H1 (cell line): ENCODE measurements around the gene ACOT7. TPM values are rescaled to one million over a fixed set of nuclear protein-coding genes. Genes with fewer than 3 reads are reported as not detected.

Experiments used
- CTCF ChIA-PET: fragments of 300-600 bp; sonication (Branson Sonifier 250); formaldehyde crosslinking; loops from one replicate; lab custom pipeline; 2021; ENCODE audit not compliant: partially characterized antibody; lab: Charles Lee
- POLR2A ChIA-PET: fragments of 300-600 bp; sonication (Branson Sonifier 250); formaldehyde crosslinking; loops from one replicate; lab custom pipeline; 2021; ENCODE audit warnings: inconsistent platforms; ENCODE audit not compliant: partially characterized antibody; lab: Charles Lee
- DNase-seq, 2 experiments: peaks; one replicate each; pipeline versions ENCODE4 v3.0.0 to v3.0.0-alpha.2; 2010 to 2022; ENCODE audit warnings: low spot score in 2 of 2, low read depth in 1 of 2, mixed read lengths in 1 of 2
- FAIRE-seq: peaks from 2 replicates; lab custom pipeline; 2011; peaks lifted over from hg19 to GRCh38; lab: Jason Lieb, UNC
- H2AFZ ChIP-seq: 2 replicates; pipeline ENCODE4 v1.8.1; 2012; ENCODE audit warnings: low read length, inconsistent platforms
- H2AK5ac ChIP-seq: 2 replicates; pipeline ENCODE4 v1.6.1; 2013; ENCODE audit warnings: low read depth, low read length
- H2BK120ac ChIP-seq: replicated peaks from 2 replicates; pipeline ENCODE3; 2013; ENCODE audit warnings: low read depth, low read length, inconsistent platforms
- H2BK12ac ChIP-seq: 2 replicates; pipeline ENCODE4 v1.6.1; 2013; ENCODE audit warnings: low read depth, low read length
- H2BK15ac ChIP-seq: 2 replicates; pipeline ENCODE4 v1.6.1; 2013; ENCODE audit warnings: low read length
- H2BK20ac ChIP-seq: 2 replicates; pipeline ENCODE4 v1.6.1; 2013; ENCODE audit warnings: low read length
- H2BK5ac ChIP-seq: 2 replicates; pipeline ENCODE4 v1.6.1; 2013; ENCODE audit warnings: low read depth, low read length
- H3K14ac ChIP-seq: 2 replicates; pipeline ENCODE4 v1.6.1; 2013; ENCODE audit warnings: inconsistent platforms; ENCODE audit not compliant: insufficient read length
- H3K18ac ChIP-seq: 2 replicates; pipeline ENCODE4 v1.6.1; 2013; ENCODE audit warnings: low read length; ENCODE audit errors: extremely low read depth
- H3K23ac ChIP-seq: 2 replicates; pipeline ENCODE4 v1.6.1; 2013; ENCODE audit warnings: inconsistent platforms; ENCODE audit not compliant: insufficient read length
- H3K23me2 ChIP-seq: 2 replicates; pipeline ENCODE4 v1.6.1; 2013; ENCODE audit warnings: low read depth, low read length
- H3K27ac ChIP-seq: 2 replicates; pipeline ENCODE4 v1.6.1; 2011; ENCODE audit warnings: low read depth, low read length, inconsistent platforms
- H3K27me3 ChIP-seq, 4 experiments: replicated peaks in 1 of 4; 1 replicate in 1 of 4; 2 replicates in 3 of 4; pipeline versions ENCODE4 v1.6.1 to v1.8.1; 2011 to 2013; ENCODE audit warnings: low read length in 3 of 4, mild to moderate bottlenecking in 3 of 4, inconsistent platforms in 2 of 4, mixed read lengths in 2 of 4, moderate library complexity in 1 of 4; ENCODE audit not compliant: control insufficient read depth in 3 of 4, insufficient read depth in 3 of 4; ENCODE audit errors: extremely low read depth in 1 of 4
- H3K36me3 ChIP-seq, 4 experiments: 2 replicates each; pipeline versions ENCODE4 v1.6.1 to v1.8.1; 2011 to 2013; ENCODE audit warnings: mild to moderate bottlenecking in 4 of 4, low read length in 3 of 4, moderate library complexity in 2 of 4, control low read depth in 1 of 4, inconsistent platforms in 1 of 4; ENCODE audit not compliant: insufficient read depth in 4 of 4, control insufficient read depth in 2 of 4
- H3K4ac ChIP-seq: replicated peaks from 2 replicates; pipeline ENCODE3; 2013; ENCODE audit warnings: low read length, low read depth, mixed read lengths, inconsistent platforms; ENCODE audit not compliant: insufficient read length
- H3K4me1 ChIP-seq, 4 experiments: replicated peaks in 1 of 4; 1 replicate in 1 of 4; 2 replicates in 3 of 4; pipeline versions ENCODE4 v1.6.1 to v1.8.1; 2011 to 2013; ENCODE audit warnings: low read length in 3 of 4, inconsistent platforms in 2 of 4, mixed read lengths in 1 of 4; ENCODE audit not compliant: insufficient read depth in 4 of 4, control insufficient read depth in 3 of 4
- H3K4me2 ChIP-seq, 2 experiments: 2 replicates each; pipeline versions ENCODE4 v1.6.1 to v1.8.1; 2011 to 2013; ENCODE audit warnings: low read depth in 2 of 2, low read length in 2 of 2, control low read depth in 1 of 2, inconsistent platforms in 1 of 2, mild to moderate bottlenecking in 1 of 2; ENCODE audit not compliant: insufficient read depth in 1 of 2
- H3K4me3 ChIP-seq, 4 experiments: fragments of 200-600, 300-600 bp in 1 of 4; sonication (generic), shearing (Covaris generic), sonication (Bioruptor Twin) in 1 of 4; 2 replicates each; pipeline versions ENCODE4 v1.5.1 to v1.8.1; 2011 to 2016; ENCODE audit warnings: low read length in 4 of 4, low read depth in 3 of 4, control low read depth in 2 of 4, inconsistent platforms in 2 of 4, mild to moderate bottlenecking in 2 of 4, mixed read lengths in 1 of 4, moderate library complexity in 1 of 4; ENCODE audit not compliant: insufficient read depth in 2 of 4; ENCODE audit errors: extremely low read depth in 1 of 4
- H3K56ac ChIP-seq: replicated peaks from 2 replicates; pipeline ENCODE3; 2013; ENCODE audit warnings: low read depth, mild to moderate bottlenecking, mixed read lengths, low read length, inconsistent platforms; ENCODE audit not compliant: insufficient read length
- H3K79me1 ChIP-seq: 2 replicates; pipeline ENCODE4 v1.6.1; 2013; ENCODE audit warnings: low read depth, low read length, control low read depth
- H3K79me2 ChIP-seq, 2 experiments: 2 replicates each; pipeline versions ENCODE4 v1.6.1 to v1.8.1; 2012 to 2013; ENCODE audit warnings: low read length in 2 of 2, mild to moderate bottlenecking in 2 of 2, inconsistent platforms in 1 of 2; ENCODE audit not compliant: insufficient read depth in 2 of 2, control insufficient read depth in 1 of 2
- H3K9ac ChIP-seq, 4 experiments: replicated peaks in 1 of 4; 1 replicate in 1 of 4; 2 replicates in 3 of 4; pipeline versions ENCODE4 v1.6.1 to v1.8.1; 2011 to 2013; ENCODE audit warnings: low read depth in 3 of 4, low read length in 3 of 4, control low read depth in 2 of 4, mild to moderate bottlenecking in 2 of 4, moderate library complexity in 2 of 4, inconsistent platforms in 1 of 4; ENCODE audit errors: extremely low read depth in 1 of 4
- H3K9me3 ChIP-seq, 2 experiments: 2 replicates each; pipeline versions ENCODE4 v1.6.1 to v1.8.1; 2012 to 2013; ENCODE audit warnings: mild to moderate bottlenecking in 2 of 2, moderate library complexity in 2 of 2, control low read depth in 1 of 2, inconsistent platforms in 1 of 2, low read depth in 1 of 2, low read length in 1 of 2, mixed read lengths in 1 of 2; ENCODE audit not compliant: insufficient read depth in 2 of 2
- H4K20me1 ChIP-seq, 2 experiments: replicated peaks in 1 of 2; 2 replicates each; pipeline versions ENCODE3 to v1.8.1; 2011 to 2013; ENCODE audit warnings: inconsistent platforms in 2 of 2, low read length in 2 of 2, mild to moderate bottlenecking in 1 of 2; ENCODE audit not compliant: insufficient read depth in 2 of 2, control insufficient read depth in 1 of 2
- H4K5ac ChIP-seq: 2 replicates; pipeline ENCODE4 v1.6.1; 2013; ENCODE audit warnings: low read length, low read depth, mixed read lengths, inconsistent platforms; ENCODE audit not compliant: insufficient read length
- H4K8ac ChIP-seq: 2 replicates; pipeline ENCODE4 v1.8.0; 2013; ENCODE audit warnings: mild to moderate bottlenecking, moderate library complexity, low read length, inconsistent platforms; ENCODE audit not compliant: insufficient read depth; ENCODE audit errors: extremely low read depth
- H4K91ac ChIP-seq: replicated peaks from 2 replicates; pipeline ENCODE3; 2013; ENCODE audit warnings: low read length, mixed read lengths, inconsistent platforms; ENCODE audit not compliant: insufficient read length
- CHD2 ChIP-seq: IDR thresholded peaks from 2 replicates; pipeline ENCODE4 v1.6.1; 2012; ENCODE audit warnings: low read length, improper control_type of control experiment
- SUZ12 ChIP-seq: fragments of 200-600 bp; sonication (generic); IDR thresholded peaks from 2 replicates; pipeline ENCODE4 v1.6.1; 2012; ENCODE audit warnings: mild to moderate bottlenecking, inconsistent platforms, low read length, moderate library complexity, mixed read lengths
- WGBS, 2 experiments: shearing (Covaris generic) in 1 of 2; methylation state at CpG; one replicate each; pipeline versions ENCODE4 v1.1.6 to v1.1.7; 2013 to 2015; ENCODE audit warnings: low lambda C conversion rate in 2 of 2, mixed read lengths in 2 of 2, inconsistent platforms in 1 of 2, low coverage in 1 of 2, missing lambda C conversion rate in 1 of 2; ENCODE audit not compliant: insufficient replicate concordance in 2 of 2, insufficient coverage in 1 of 2, insufficient read length in 1 of 2; ENCODE audit errors: extremely low coverage in 1 of 2, missing lambda C conversion rate in 1 of 2; 5-methylcytosine and 5-hydroxymethylcytosine counted together
- polyA plus RNA-seq, 7 experiments: library from polyadenylated mRNA; depleted of rRNA in 3 of 7; stranded (reverse) in 5 of 7; unstranded in 2 of 7; fragments of >200 nt in 5 of 7; fragments of 200-250 nt in 2 of 7; gene quantifications; 1 replicate in 5 of 7; 2 replicates in 1 of 7; 4 replicates in 1 of 7; pipeline versions ENCODE4 v1.2.1 to v1.2.3, GENCODE V29; 2011 to 2013; ENCODE audit warnings: missing spikeins in 2 of 7, mixed read lengths in 2 of 7
- total RNA-seq: library from RNA; stranded (reverse); fragmentation: NEBNext Ultra II Directional; extraction: Animal tissue kit (Norgen Biotek cat#: 25700); gene quantifications from 2 replicates; pipeline ENCODE4 v1.2.1, GENCODE V29; 2021

ACOT7 gene
- total and polyA plus RNA-seq, 2 of the 8 experiments (the other 6 are each of a cell fraction or from before 2014, with no cell fraction given): 151 to 214 TPM

DNA sequence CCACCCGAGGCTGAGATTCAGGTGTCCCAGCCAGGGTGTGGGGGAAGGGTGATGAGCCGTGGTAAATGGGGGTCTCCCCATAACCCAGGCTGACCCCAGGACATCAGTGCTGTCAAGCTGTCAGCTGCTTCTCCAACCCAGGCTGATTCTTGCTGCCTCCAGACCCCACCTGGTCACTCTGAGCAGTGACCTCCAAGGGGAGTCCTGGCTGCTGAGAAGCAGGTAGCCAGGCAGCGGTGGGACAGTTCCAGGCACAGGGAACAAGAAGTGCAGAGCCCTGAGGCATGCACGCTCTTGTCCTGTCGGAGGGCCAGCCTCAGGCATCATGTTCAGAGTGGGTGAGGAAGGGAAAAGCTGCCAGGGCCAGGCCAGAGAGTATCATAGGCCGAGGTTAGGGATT lies 32.1 kb upstream of the ACOT7 start:
- Histone ChIP-seq H3K4me3 (no peak overlapping the region), H3K4ac (no peak overlapping the region), H3K27me3 (peaks cover 41 to 65% (median 57%) of the 10 kb centered on the region in 4 experiments), H3K9ac (no peak overlapping the region), H3K23me2 (peaks cover 7% of the 10 kb centered on the region; the same call in 1 of the 2 replicates), H3K18ac (no peak overlapping the region), H3K9me3 (no peaks in the 10 kb centered on the region), H2AK5ac (no peak overlapping the region), H4K5ac (no peak overlapping the region), H2BK20ac (no peak overlapping the region), H2BK5ac (no peak overlapping the region), H2BK15ac (no peak overlapping the region), H3K4me1 (peaks cover 0 to 26% (median 11%) of the 10 kb centered on the region in 4 experiments; a peak in 5 of 7 replicates), H4K20me1 (peaks cover 0 to 7% of the 10 kb centered on the region in 2 experiments), H2BK120ac (no peak overlapping the region), H4K8ac (no peak overlapping the region), H3K79me1 (no peaks in the 10 kb centered on the region), H3K23ac (no peak overlapping the region)
- no peak for DNase-seq
- WGBS, 2 experiments: 84% methylated on average over 6 of the region's 6 CpGs; no CpG with 5 or more reads in 1 of the 2 experiments
- POLR2A ChIA-PET: interaction anchor here (0.6 to 1.7 kb wide), 5 partner anchors 9 to 233 kb away, joined by 3 to 4 read pairs (median 3); no protein-coding TSS in a partner anchor
- TF ChIP-seq SUZ12 (peak; percentile 5; the same call in 1 of the 2 replicates), CHD2 (no peak)
- TF ChIP-seq, all 59 proteins: peak for 1
- CTCF ChIA-PET: interaction anchor here (0.6 to 2.9 kb wide), 10 partner anchors 8 to 173 kb away, joined by 3 to 42 read pairs (median 4); no protein-coding TSS in a partner anchor
- Histone ChIP-seq H3K4me2 (no peak overlapping the region; a peak in 1 of 4 replicates), H3K79me2 (no peaks in the 10 kb centered on the region), H2BK12ac (no peak overlapping the region; the same call in 1 of the 2 replicates), H3K27ac (no peak overlapping the region), H2AFZ (no peak overlapping the region), H4K91ac (no peak overlapping the region), H3K36me3 (peaks cover 0 to 5% (median 0%) of the 10 kb centered on the region in 4 experiments; a peak in 1 of 8 replicates), H3K56ac (no peak overlapping the region), H3K14ac (no peak overlapping the region)
- FAIRE-seq: no peak
